Measurements from ENCODE around the gene PTK7.
A peak's percentile ranks its signal among the peaks of the same experiment; 100 is the strongest.

The PTK7 gene

DNA sequence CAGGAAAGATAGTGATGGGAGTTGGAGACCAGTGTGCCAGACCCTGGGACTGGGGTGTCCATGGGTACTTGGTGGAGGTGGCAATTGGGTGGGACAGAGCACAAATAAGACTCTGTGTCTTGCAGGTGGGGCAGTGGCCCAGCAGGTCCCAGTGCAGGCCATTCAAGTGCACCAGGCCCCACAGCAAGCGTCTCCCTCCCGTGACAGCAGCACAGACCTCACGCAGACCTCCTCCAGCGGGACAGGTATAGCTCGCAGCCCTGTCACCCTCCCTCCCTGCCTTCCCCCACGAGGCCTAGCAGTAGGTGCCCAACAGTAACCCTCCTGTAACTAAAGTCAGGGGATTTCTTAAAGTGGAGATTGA is 100.3 kb downstream of the PTK7 start:
- DNase-seq (ENCODE audit: low read depth, low spot score) = no peak
- H3K9me3 ChIP-seq (ENCODE audit: insufficient read depth, low read length) = no peaks in the 10 kb centered on the region
- no peaks in the 10 kb centered on the region for H3K27me3 ChIP-seq (ENCODE audit: insufficient read depth, insufficient read length)
- H3K9ac ChIP-seq (ENCODE audit: insufficient read length, low read depth) = no peak overlapping the region
- no peak for TF ChIP-seq ZNF274 (IDR thresholded peaks at IDR 0.05; ENCODE audit: low read depth, low read length)
- no peak for TF ChIP-seq YY1 (IDR thresholded peaks at IDR 0.05; ENCODE audit: insufficient read depth, insufficient read length)
- no peak for TF ChIP-seq SUZ12 (IDR thresholded peaks at IDR 0.05; ENCODE audit: extremely low read depth, insufficient read depth, insufficient read length)
- peaks cover 10% of the 10 kb centered on the region for H3K4me1 ChIP-seq (ENCODE audit: insufficient read depth, insufficient read length)
- H3K4me3 ChIP-seq (ENCODE audit: insufficient read length, low read depth) = no peak overlapping the region
- peaks cover 58% of the 10 kb centered on the region for H3K36me3 ChIP-seq (ENCODE audit: insufficient read depth, insufficient read length, low read length)

GRCh38 chr6:43178150-43178549 is 102.0 kb downstream of the PTK7 start:
- H3K4me1 ChIP-seq (ENCODE audit: insufficient read depth, insufficient read length) = peaks cover 10% of the 10 kb centered on the region
- no peaks in the 10 kb centered on the region for H3K27me3 ChIP-seq (ENCODE audit: insufficient read depth, insufficient read length)
- TF ChIP-seq YY1 (IDR thresholded peaks at IDR 0.05; ENCODE audit: insufficient read depth, insufficient read length) (no peak), SUZ12 (IDR thresholded peaks at IDR 0.05; ENCODE audit: extremely low read depth, insufficient read depth, insufficient read length) (no peak), ZNF274 (IDR thresholded peaks at IDR 0.05; ENCODE audit: low read depth, low read length) (no peak)
- H3K36me3 ChIP-seq (ENCODE audit: insufficient read depth, insufficient read length, low read length) = peaks cover 58% of the 10 kb centered on the region
- no peak overlapping the region for H3K9ac ChIP-seq (ENCODE audit: insufficient read length, low read depth)
- no peak for DNase-seq (ENCODE audit: low read depth, low spot score)
- H3K9me3 ChIP-seq (ENCODE audit: insufficient read depth, low read length) = no peaks in the 10 kb centered on the region
- H3K4me3 ChIP-seq (ENCODE audit: insufficient read length, low read depth) = no peak overlapping the region

GRCh38 chr6:43178951-43179830 is 103.1 kb downstream of the PTK7 start:
- no peak for TF ChIP-seq YY1 (IDR thresholded peaks at IDR 0.05; ENCODE audit: insufficient read depth, insufficient read length)
- no peak for TF ChIP-seq SUZ12 (IDR thresholded peaks at IDR 0.05; ENCODE audit: extremely low read depth, insufficient read depth, insufficient read length)
- peaks cover 3% of the 10 kb centered on the region for H3K4me1 ChIP-seq (ENCODE audit: insufficient read depth, insufficient read length)
- H3K27me3 ChIP-seq (ENCODE audit: insufficient read depth, insufficient read length) = no peaks in the 10 kb centered on the region
- no peak for DNase-seq (ENCODE audit: low read depth, low spot score)
- H3K4me3 ChIP-seq (ENCODE audit: insufficient read length, low read depth) = no peak overlapping the region
- H3K36me3 ChIP-seq (ENCODE audit: insufficient read depth, insufficient read length, low read length) = peaks cover 50% of the 10 kb centered on the region
- no peaks in the 10 kb centered on the region for H3K9me3 ChIP-seq (ENCODE audit: insufficient read depth, low read length)
- no peak overlapping the region for H3K9ac ChIP-seq (ENCODE audit: insufficient read length, low read depth)

GRCh38 chr6:43180058-43180457 is 103.9 kb downstream of the PTK7 start:
- Histone ChIP-seq H3K36me3 (ENCODE audit: insufficient read depth, insufficient read length, low read length) (peaks cover 47% of the 10 kb centered on the region), H3K27me3 (ENCODE audit: insufficient read depth, insufficient read length) (no peaks in the 10 kb centered on the region), H3K9me3 (ENCODE audit: insufficient read depth, low read length) (no peaks in the 10 kb centered on the region), H3K4me1 (ENCODE audit: insufficient read depth, insufficient read length) (peaks cover 3% of the 10 kb centered on the region), H3K9ac (ENCODE audit: insufficient read length, low read depth) (no peak overlapping the region), H3K4me3 (ENCODE audit: insufficient read length, low read depth) (no peak overlapping the region)
- TF ChIP-seq YY1 (IDR thresholded peaks at IDR 0.05; ENCODE audit: insufficient read depth, insufficient read length) (no peak), ZNF274 (IDR thresholded peaks at IDR 0.05; ENCODE audit: low read depth, low read length) (no peak), SUZ12 (IDR thresholded peaks at IDR 0.05; ENCODE audit: extremely low read depth, insufficient read depth, insufficient read length) (no peak)
- no peak for DNase-seq (ENCODE audit: low read depth, low spot score)

DNA sequence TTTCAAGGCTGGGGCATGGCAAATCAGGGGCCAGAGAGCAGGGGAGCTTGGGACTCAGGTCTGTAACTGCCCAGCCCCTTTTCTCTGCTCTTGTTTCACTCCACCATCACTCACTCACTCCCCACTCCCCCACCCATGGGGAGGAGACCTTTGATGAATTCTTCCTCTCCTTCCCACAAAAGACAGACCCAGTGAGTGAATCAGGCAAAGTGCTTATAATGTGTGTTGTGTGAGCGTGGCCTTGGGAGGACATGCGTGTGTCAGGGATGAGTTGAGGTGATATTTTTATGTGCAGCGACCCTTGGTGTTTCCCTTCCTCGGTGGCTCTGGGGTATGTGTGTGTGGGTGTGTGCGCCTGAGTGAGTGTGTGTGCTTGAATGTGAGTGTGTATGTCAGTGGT is 104.9 kb downstream of the PTK7 start:
- peaks cover 45% of the 10 kb centered on the region for H3K36me3 ChIP-seq (ENCODE audit: insufficient read depth, insufficient read length, low read length)
- DNase-seq (ENCODE audit: low read depth, low spot score) = no peak
- H3K4me1 ChIP-seq (ENCODE audit: insufficient read depth, insufficient read length) = peaks cover 3% of the 10 kb centered on the region
- no peaks in the 10 kb centered on the region for H3K9me3 ChIP-seq (ENCODE audit: insufficient read depth, low read length)
- no peak overlapping the region for H3K9ac ChIP-seq (ENCODE audit: insufficient read length, low read depth)
- TF ChIP-seq SUZ12 (IDR thresholded peaks at IDR 0.05; ENCODE audit: extremely low read depth, insufficient read depth, insufficient read length) = no peak
- no peak overlapping the region for H3K4me3 ChIP-seq (ENCODE audit: insufficient read length, low read depth)
- no peaks in the 10 kb centered on the region for H3K27me3 ChIP-seq (ENCODE audit: insufficient read depth, insufficient read length)

GRCh38 chr6:43181621-43181941 is 105.5 kb downstream of the PTK7 start:
- peaks cover 3% of the 10 kb centered on the region for H3K4me1 ChIP-seq (ENCODE audit: insufficient read depth, insufficient read length)
- H3K36me3 ChIP-seq (ENCODE audit: insufficient read depth, insufficient read length, low read length) = peaks cover 43% of the 10 kb centered on the region
- H3K9ac ChIP-seq (ENCODE audit: insufficient read length, low read depth) = peak overlapping the region; percentile 85
- no peaks in the 10 kb centered on the region for H3K9me3 ChIP-seq (ENCODE audit: insufficient read depth, low read length)
- H3K27me3 ChIP-seq (ENCODE audit: insufficient read depth, insufficient read length) = no peaks in the 10 kb centered on the region
- no peak for DNase-seq (ENCODE audit: low read depth, low spot score)
- TF ChIP-seq SUZ12 (IDR thresholded peaks at IDR 0.05; ENCODE audit: extremely low read depth, insufficient read depth, insufficient read length) (no peak), YY1 (IDR thresholded peaks at IDR 0.05; ENCODE audit: insufficient read depth, insufficient read length) (no peak), ZNF274 (IDR thresholded peaks at IDR 0.05; ENCODE audit: low read depth, low read length) (no peak)
- peak overlapping the region; percentile 63 for H3K4me3 ChIP-seq (ENCODE audit: insufficient read length, low read depth)

DNA sequence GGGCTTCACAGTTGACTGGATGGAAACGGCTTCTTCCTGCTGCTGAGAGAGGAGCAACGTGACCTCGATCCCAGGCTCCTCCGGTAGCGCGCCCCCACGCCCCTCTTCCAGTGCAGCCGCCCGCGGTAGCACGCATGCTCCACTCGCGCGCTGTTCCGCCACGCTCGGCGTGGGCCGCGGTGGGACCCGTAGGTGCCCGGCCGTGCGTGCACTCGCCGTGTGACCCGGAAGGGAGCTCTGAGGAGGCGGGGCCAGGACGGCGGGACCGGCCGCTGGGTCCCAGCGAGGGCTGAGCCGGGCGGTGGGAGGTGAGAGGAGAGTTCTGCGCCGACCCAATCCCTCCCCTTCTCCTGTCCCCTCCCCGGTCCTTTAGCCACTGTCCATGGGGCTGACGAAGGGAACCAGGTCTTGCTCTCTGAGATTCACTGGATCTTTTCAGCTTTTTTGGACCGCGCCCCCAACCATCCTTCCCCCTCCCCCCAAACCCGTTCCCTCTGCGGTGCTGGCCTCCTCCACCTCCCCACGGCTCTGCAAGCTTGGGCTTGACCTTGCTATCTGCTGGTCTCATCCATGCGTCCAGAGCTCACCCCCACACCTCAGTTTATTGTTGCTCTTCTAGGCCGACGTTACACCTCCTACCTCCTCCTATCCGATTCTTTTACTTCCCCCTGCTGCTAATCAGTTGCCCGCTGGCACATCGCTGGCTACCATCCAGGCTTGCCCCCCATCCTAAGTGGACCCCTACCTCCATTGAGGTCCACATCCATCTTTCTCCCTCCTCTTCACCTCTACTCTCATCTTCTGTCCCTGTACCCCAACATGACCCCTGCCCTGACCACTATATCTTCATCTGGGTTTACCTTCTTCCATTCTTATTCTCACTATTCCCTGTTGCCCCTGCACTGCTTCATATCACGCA is 106.1 kb downstream of the PTK7 start, which contains the start of gene CUL9:
CUL9 (plus strand) TSS at position 255 of the 919 bp plus-strand sequence. CDS start 2,115 bp downstream, outside the sequence.
- Histone ChIP-seq H3K27me3 (ENCODE audit: insufficient read depth, insufficient read length) (no peaks in the 10 kb centered on the region), H3K9ac (ENCODE audit: insufficient read length, low read depth) (peak within 1 kb of the TSS; percentile 85), H3K9me3 (ENCODE audit: insufficient read depth, low read length) (no peaks in the 10 kb centered on the region), H3K4me3 (ENCODE audit: insufficient read length, low read depth) (peak within 1 kb of the TSS; percentile 63), H3K4me1 (ENCODE audit: insufficient read depth, insufficient read length) (peaks cover 3% of the 10 kb centered on the region), H3K36me3 (ENCODE audit: insufficient read depth, insufficient read length, low read length) (peaks cover 43% of the 10 kb centered on the region)
- no peak for DNase-seq (ENCODE audit: low read depth, low spot score)
- no peak for TF ChIP-seq ZNF274 (IDR thresholded peaks at IDR 0.05; ENCODE audit: low read depth, low read length)
- no peak for TF ChIP-seq SUZ12 (IDR thresholded peaks at IDR 0.05; ENCODE audit: extremely low read depth, insufficient read depth, insufficient read length)
- no peak for TF ChIP-seq YY1 (IDR thresholded peaks at IDR 0.05; ENCODE audit: insufficient read depth, insufficient read length)
